GM12874 (cell line): ENCODE results near the gene ERCC5.
A peak's percentile ranks its signal among the peaks of the same experiment; 100 is the strongest.

ENCODE experiments used
- TF ChIP-seq, protein P1 (sequence below): IDR thresholded peaks from 2 replicates; pipeline ENCODE4 v1.5.1; 2011; ENCODE audit warnings: low read depth, mild to moderate bottlenecking, control low read depth, low read length, moderate library complexity; ENCODE audit not compliant: insufficient read depth

ERCC5 gene

DNA sequence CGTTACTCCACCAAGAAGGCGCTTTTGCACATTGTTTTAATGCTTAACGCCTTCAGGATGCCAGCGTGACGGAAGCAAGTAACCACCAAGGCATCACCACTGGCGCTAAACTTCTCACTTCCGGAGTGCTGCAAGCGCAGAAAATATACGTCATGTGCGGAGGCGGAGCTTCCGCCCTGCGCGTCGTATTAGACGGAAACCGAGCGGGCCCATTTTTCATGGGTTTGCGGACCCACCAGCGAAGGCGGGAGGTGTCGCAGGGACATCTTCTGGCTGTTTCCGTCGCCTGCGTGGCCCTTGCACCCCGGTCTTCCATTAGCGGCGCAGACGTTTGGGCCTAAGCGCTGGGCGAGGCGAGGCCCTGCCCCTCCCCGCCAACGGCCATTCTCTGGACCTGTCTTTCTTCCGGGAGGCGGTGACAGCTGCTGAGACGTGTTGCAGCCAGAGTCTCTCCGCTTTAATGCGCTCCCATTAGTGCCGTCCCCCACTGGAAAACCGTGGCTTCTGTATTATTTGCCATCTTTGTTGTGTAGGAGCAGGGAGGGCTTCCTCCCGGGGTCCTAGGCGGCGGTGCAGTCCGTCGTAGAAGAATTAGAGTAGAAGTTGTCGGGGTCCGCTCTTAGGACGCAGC lies at the start of gene ERCC5:
Gene ERCC5, plus strand, starts transcription at position 403 of the 631 bp plus-strand sequence. CDS start 235 bp downstream, outside the sequence.
- TF ChIP-seq, protein P1, sequence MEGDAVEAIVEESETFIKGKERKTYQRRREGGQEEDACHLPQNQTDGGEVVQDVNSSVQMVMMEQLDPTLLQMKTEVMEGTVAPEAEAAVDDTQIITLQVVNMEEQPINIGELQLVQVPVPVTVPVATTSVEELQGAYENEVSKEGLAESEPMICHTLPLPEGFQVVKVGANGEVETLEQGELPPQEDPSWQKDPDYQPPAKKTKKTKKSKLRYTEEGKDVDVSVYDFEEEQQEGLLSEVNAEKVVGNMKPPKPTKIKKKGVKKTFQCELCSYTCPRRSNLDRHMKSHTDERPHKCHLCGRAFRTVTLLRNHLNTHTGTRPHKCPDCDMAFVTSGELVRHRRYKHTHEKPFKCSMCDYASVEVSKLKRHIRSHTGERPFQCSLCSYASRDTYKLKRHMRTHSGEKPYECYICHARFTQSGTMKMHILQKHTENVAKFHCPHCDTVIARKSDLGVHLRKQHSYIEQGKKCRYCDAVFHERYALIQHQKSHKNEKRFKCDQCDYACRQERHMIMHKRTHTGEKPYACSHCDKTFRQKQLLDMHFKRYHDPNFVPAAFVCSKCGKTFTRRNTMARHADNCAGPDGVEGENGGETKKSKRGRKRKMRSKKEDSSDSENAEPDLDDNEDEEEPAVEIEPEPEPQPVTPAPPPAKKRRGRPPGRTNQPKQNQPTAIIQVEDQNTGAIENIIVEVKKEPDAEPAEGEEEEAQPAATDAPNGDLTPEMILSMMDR, result no peak

DNA sequence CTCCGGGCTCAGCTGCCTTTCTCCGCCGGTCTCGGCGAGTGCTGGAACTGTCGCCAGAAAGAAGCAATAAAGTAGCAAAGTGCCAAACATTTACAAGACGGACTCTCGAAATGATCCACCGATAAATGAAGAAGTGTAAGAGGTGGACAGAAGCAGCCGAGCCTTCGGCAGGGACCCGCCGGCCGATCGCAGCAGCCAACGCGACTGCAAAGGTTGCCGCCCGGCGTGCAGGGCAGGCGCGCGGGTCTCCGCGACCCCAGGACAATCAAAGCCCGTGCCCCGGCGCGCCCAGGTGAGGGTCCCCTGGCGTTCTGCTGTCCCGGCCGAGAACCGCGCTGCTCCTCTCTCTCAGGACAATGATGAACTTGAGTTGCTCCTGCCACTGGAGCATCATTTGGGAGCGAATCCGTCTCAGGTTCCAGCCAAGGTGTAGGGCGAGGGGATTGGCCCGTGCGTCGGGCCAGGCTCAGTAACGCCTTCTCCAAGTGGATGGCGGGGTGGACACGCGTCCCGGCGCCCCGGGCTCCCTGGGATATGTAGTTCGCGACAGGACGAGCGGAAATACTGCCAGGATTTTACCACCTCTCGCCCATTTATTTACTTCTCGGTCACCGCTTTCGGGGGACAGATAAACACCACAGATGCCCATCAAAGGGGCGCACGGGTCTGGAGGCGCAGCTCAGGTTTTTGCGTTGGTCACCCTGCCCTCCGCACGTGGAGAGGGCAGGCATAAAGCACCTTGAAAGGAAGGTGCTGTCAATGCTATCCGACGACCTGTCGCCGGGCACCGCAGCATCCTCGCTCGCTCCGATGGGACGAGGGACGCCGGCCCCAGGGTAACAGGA lies 47.0 kb upstream of the ERCC5 start, which contains the start of the genes BIVM and POGLUT2:
Gene BIVM, plus strand, starts transcription at position 539 of the 845 bp plus-strand sequence. CDS start 8,149 bp downstream, outside the sequence.
Gene POGLUT2, minus strand, starts transcription at position 396 of the 845 bp plus-strand sequence. Its CDS starts 306 bp downstream, at position 90.
- TF ChIP-seq, protein P1, result no peak

DNA sequence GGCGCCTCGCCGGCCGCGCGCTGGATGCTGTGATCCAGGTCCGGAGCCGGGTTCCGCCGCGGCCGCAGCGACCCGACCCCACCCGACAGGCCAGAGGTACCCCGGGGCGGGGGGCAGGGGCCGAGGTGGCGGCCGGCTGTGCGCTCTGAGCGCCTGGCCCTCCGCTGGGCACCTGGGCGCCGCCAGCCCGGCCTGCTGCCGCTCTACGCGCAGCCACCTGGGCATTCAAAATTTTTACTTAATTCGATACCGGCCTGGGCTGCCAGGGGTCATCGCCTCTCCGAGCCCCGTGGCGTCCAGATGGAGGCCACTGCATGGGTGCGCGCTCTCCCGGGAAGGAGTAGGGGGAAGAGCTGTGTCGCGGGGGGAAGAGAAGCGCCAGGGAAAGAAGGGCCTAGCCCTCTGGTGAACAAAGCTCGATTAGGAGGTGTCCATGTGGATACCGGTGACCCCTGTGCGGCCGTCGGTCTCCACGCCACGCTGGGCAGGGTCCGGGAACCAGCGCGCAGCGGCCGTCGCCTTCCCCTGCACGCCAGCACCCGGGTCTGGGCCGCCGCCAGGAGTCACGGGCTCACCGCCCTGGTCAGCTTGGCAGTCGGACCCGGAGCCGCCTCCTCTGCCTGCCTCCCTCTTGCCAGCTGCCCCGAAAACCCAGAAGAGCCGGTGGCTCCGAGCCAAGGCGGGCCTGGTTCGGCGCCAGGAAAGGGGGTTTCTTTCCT lies 46.2 kb upstream of the ERCC5 start:
- TF ChIP-seq, protein P1, result no peak

DNA sequence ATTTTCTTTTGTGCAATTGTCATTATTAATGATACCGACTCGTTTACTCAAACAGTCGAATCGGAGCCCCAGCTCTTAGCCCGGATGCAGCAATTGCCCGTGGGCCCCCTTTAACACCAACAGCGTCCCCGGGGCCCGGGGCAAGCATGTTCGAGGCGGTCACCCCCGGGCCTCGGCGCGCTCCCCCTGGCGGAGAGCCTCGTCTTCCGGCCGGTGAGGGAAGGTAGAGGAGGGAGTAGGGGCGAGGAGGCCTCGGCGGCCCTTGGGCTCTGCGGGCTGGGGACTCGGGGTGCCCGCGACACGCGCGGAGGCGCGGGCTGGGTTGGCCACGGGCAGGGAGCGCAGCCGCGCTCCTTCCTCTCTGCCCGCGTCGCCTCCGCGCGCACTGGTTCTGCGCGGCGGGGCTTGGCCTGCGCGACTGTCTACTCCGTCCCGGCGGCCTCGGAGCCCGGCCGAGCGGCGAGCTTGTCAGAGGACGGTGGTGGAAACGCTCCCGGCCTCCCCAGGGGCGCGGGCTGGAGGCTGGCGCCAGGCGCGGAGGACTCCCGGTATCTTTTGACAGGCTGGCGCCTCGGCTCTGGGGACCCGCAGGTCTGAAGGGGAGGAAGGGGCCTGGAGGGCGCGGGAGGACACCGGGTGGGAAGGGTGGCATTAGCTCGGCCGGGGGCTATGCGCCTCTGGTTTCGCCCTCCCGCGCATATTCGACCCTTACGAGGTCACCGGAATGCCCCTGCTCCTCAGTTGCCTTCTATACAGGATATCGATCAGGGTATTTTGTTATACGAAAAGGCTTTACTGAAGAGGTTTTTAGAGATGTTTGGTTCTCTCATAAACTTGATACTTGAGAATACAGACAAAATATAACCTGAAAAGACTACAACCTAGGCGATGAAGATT lies 45.4 kb upstream of the ERCC5 start:
- TF ChIP-seq, protein P1, result peak; percentile 87

DNA sequence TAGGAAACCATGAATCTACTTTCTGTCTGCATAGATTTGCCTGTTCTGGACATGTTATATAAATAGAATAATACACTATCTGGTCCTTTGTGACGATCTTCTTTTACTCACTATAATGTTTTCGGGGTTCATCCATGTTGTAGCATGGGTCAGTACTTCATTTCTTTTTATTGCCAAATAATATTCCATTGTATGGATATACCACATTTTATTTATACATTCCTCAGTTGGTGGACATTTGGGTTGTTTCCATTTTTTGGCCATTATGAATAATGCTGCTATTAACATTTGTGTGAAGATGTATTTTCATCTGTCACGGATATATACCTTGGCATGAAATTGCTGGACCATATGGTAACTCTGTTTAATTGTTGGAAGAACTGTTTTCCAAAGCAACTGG lies 40.2 kb upstream of the ERCC5 start:
- TF ChIP-seq, protein P1, result no peak

DNA sequence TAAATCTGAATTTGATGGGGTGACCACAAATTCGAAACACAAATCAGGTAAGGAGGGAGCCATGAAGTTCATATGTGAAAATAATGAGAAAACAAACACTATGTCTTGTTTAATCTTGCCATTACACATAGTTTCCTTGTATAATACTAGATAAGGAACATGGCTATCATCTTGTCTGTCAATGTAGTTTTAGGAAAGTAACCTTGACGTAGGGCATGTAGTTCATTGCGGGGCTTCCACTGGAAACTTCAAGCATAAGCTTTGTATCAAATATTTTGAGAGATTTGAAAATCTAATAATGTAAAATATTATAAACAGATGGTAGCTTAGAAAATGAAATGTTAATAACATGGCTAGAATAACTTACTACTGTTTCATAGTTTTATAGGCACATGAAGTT lies 38.1 kb upstream of the ERCC5 start:
- TF ChIP-seq, protein P1, result no peak
